Keratinocyte (primary cell): ENCODE measurements around the gene TRAF1. TPM values are rescaled to one million over a fixed set of nuclear protein-coding genes. Genes with fewer than 3 reads are reported as not detected.

Source experiments
- DNase-seq: peaks from one replicate; pipeline ENCODE4 v3.0.0-alpha.2; 2011; ENCODE audit warnings: low read depth, missing footprints, low spot score
- FAIRE-seq: peaks from 2 replicates; lab custom pipeline; 2011; peaks lifted over from hg19 to GRCh38; lab: Jason Lieb, UNC
- H2AFZ ChIP-seq: 2 replicates; pipeline ENCODE4 v1.6.0; 2012; ENCODE audit warnings: low read length, control low read depth, inconsistent platforms; ENCODE audit not compliant: control insufficient read depth
- H3K27ac ChIP-seq: 2 replicates; pipeline ENCODE4 v1.5.1; 2011; ENCODE audit warnings: low read length; ENCODE audit not compliant: control insufficient read depth, insufficient read depth
- H3K27me3 ChIP-seq: 3 replicates; pipeline ENCODE4 v1.6.0; 2011; ENCODE audit warnings: low read length; ENCODE audit not compliant: control insufficient read depth, insufficient read depth; ENCODE audit errors: extremely low read depth
- H3K36me3 ChIP-seq, 2 experiments: 2 replicates in 1 of 2; 3 replicates in 1 of 2; pipeline ENCODE4 v1.5.1; 2011; ENCODE audit warnings: low read length in 2 of 2, mild to moderate bottlenecking in 1 of 2; ENCODE audit not compliant: control insufficient read depth in 2 of 2, insufficient read depth in 2 of 2; ENCODE audit errors: extremely low read depth in 1 of 2
- H3K4me1 ChIP-seq: 3 replicates; pipeline ENCODE4 v1.5.1; 2011; ENCODE audit warnings: low read length; ENCODE audit not compliant: control insufficient read depth, insufficient read depth; ENCODE audit errors: extremely low read depth
- H3K4me2 ChIP-seq: 3 replicates; pipeline ENCODE4 v1.6.0; 2011; ENCODE audit warnings: low read depth, low read length; ENCODE audit not compliant: control insufficient read depth, insufficient read depth; ENCODE audit errors: extremely low read depth
- H3K4me3 ChIP-seq, 3 experiments: fragments of 200-600 bp in 1 of 3; sonication (generic) in 1 of 3; 2 replicates in 2 of 3; 3 replicates in 1 of 3; pipeline ENCODE4 v1.5.1; 2011 to 2016; ENCODE audit warnings: low read length in 3 of 3, mild to moderate bottlenecking in 3 of 3, control low read depth in 2 of 3, inconsistent platforms in 1 of 3, low read depth in 1 of 3, mixed read lengths in 1 of 3, mixed run types in 1 of 3, moderate library complexity in 1 of 3; ENCODE audit not compliant: control insufficient read depth in 2 of 3, insufficient read depth in 2 of 3; ENCODE audit errors: extremely low read depth in 1 of 3
- H3K79me2 ChIP-seq: 2 replicates; pipeline ENCODE4 v1.6.0; 2012; ENCODE audit warnings: low read length; ENCODE audit not compliant: control insufficient read depth, insufficient read depth
- H3K9ac ChIP-seq: 3 replicates; pipeline ENCODE4 v1.6.0; 2011; ENCODE audit warnings: low read length; ENCODE audit not compliant: control insufficient read depth, insufficient read depth; ENCODE audit errors: extremely low read depth
- H3K9me1 ChIP-seq: 3 replicates; pipeline ENCODE4 v1.6.0; 2011; ENCODE audit warnings: low read length; ENCODE audit not compliant: control insufficient read depth, insufficient read depth; ENCODE audit errors: extremely low read depth
- H3K9me3 ChIP-seq: 2 replicates; pipeline ENCODE4 v1.5.1; 2012; ENCODE audit warnings: low read depth, low read length; ENCODE audit not compliant: control insufficient read depth
- H4K20me1 ChIP-seq: 3 replicates; pipeline ENCODE4 v1.6.0; 2011; ENCODE audit warnings: low read length; ENCODE audit not compliant: control insufficient read depth, insufficient read depth; ENCODE audit errors: extremely low read depth
- EZH2 ChIP-seq: IDR thresholded peaks from one replicate; pipeline ENCODE4 v1.6.1; 2012; ENCODE audit warnings: inconsistent platforms, mild to moderate bottlenecking, low read length, moderate library complexity
- dilution Hi-C: fragments of 300-500 bp; cut with MboI; formaldehyde crosslinking; loops from one replicate; pipeline ENCODE4 v1.7.0; 2020; ENCODE audit warnings: low sequenced_read_pairs; ENCODE audit not compliant: extremely low pct_ligation_motif_present
- polyA plus RNA-seq, 5 experiments: library from polyadenylated mRNA; depleted of rRNA in 3 of 5; stranded (reverse) in 3 of 5; stranded (forward) in 1 of 5; unstranded in 1 of 5; fragments of >200 nt; gene quantifications; 1 replicate in 1 of 5; 2 replicates in 3 of 5; 3 replicates in 1 of 5; pipeline versions ENCODE4 v1.2.1 to v1.2.3, GENCODE V29; 2011 to 2012; ENCODE audit warnings: missing spikeins in 2 of 5, low read depth in 1 of 5, low replicate concordance in 1 of 5
- TF ChIP-seq, protein P1 (sequence below), 3 experiments: IDR thresholded peaks in 1 of 3; conservative IDR thresholded peaks in 1 of 3; optimal IDR thresholded peaks in 1 of 3; 2 replicates in 2 of 3; 3 replicates in 1 of 3; pipeline versions ENCODE3 to v1.5.1; 2011; ENCODE audit warnings: low read length in 3 of 3, mild to moderate bottlenecking in 3 of 3, moderate library complexity in 2 of 3, control low read depth in 1 of 3, inconsistent platforms in 1 of 3; ENCODE audit not compliant: insufficient read depth in 2 of 3; ENCODE audit errors: extremely low read depth in 1 of 3

TRAF1 gene
- polyA plus RNA-seq, 1 donor (not counting 4 experiments of a cell fraction or from before 2014, with no cell fraction given), result 1.2 TPM

DNA sequence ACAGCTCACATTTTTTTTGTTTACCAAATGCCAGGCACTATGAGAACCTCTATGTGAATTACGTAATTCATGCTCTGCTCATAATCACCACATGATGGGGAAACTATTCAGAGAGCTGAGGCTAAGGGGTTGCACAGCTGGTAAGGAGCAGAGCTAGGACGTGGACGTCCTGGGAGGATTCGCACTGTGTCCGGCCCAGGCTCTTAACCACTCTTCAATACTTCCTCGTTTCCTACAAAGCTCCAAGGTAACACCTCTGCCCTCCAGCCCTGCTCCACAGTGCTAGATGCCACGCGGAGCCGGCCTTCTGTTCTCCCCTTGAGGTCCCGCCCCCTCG is 58.3 kb downstream of the TRAF1 start:
- Histone ChIP-seq H3K79me2 (no peaks in the 10 kb centered on the region), H3K9me1 (no peaks in the 10 kb centered on the region), H3K27ac (peak overlapping the region; percentile 85), H3K36me3 (peaks cover 1 to 40% of the 10 kb centered on the region in 2 experiments), H2AFZ (peak overlapping the region; percentile 94), H3K9me3 (no peaks in the 10 kb centered on the region), H4K20me1 (no peaks in the 10 kb centered on the region), H3K4me3 (peak overlapping the region in 2 of 3 experiments; percentile 40 to 65), H3K9ac (peak overlapping the region; percentile 69), H3K27me3 (no peaks in the 10 kb centered on the region), H3K4me1 (peaks cover 16% of the 10 kb centered on the region), H3K4me2 (peak overlapping the region; percentile 89)
- dilution Hi-C loops, result no loop called here
- TF ChIP-seq EZH2, result no peak
- TF ChIP-seq, protein P1, sequence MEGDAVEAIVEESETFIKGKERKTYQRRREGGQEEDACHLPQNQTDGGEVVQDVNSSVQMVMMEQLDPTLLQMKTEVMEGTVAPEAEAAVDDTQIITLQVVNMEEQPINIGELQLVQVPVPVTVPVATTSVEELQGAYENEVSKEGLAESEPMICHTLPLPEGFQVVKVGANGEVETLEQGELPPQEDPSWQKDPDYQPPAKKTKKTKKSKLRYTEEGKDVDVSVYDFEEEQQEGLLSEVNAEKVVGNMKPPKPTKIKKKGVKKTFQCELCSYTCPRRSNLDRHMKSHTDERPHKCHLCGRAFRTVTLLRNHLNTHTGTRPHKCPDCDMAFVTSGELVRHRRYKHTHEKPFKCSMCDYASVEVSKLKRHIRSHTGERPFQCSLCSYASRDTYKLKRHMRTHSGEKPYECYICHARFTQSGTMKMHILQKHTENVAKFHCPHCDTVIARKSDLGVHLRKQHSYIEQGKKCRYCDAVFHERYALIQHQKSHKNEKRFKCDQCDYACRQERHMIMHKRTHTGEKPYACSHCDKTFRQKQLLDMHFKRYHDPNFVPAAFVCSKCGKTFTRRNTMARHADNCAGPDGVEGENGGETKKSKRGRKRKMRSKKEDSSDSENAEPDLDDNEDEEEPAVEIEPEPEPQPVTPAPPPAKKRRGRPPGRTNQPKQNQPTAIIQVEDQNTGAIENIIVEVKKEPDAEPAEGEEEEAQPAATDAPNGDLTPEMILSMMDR (optimal IDR thresholded peaks at IDR 0.05 in 1 of 3, IDR thresholded peaks at IDR 0.05 in 1 of 3, conservative IDR thresholded peaks at IDR 0.05 in 1 of 3; ENCODE audit: extremely low read depth in 1 of 3, insufficient read depth in 2 of 3, low read length in 3 of 3), result peak in 1 of 3 experiments; percentile 10
- DNase-seq (no peak), FAIRE-seq (no peak)

DNA sequence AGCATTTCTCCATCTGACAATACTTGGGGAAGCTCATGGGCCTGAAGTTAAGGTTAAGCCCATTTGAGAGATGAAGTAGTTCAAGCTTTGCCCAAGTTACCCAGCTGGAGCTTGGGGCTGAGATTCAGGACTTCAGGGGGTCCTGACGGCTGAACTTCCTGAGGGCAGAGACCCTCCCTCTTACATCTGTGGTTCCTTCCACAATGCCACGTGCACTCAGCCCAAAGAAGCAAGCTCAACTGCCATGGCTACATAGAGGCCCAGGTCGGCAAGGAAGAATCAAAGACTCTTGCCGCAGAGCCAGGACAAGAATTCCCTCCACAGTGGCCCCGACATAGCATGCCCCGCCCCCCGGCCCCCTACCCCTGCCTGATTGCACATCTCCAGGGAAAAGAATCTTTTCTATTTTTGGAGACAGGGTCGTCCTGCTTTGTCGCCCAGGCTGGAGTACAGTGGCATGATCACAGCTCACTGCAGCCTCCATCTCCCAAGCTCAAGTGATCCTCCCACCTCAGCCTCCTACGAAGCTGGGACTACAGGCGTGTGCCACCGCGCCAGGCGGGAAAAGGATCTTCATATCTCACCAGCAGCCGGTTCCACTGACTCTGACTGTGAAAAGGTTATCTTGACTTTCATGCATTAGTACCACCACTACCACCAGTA is 58.8 kb downstream of the TRAF1 start:
- Histone ChIP-seq H3K4me1 (peaks cover 11% of the 10 kb centered on the region), H3K36me3 (peaks cover 1 to 35% of the 10 kb centered on the region in 2 experiments), H3K4me2 (peak overlapping the region; percentile 89), H4K20me1 (no peaks in the 10 kb centered on the region), H3K79me2 (no peaks in the 10 kb centered on the region), H3K9ac (peak overlapping the region; percentile 69), H2AFZ (peak overlapping the region; percentile 94), H3K9me1 (no peaks in the 10 kb centered on the region), H3K27ac (peak overlapping the region; percentile 85), H3K4me3 (peak overlapping the region in 1 of 3 experiments; percentile 65), H3K9me3 (no peaks in the 10 kb centered on the region), H3K27me3 (no peaks in the 10 kb centered on the region)
- no peak for DNase-seq
- no peak for TF ChIP-seq EZH2
- TF ChIP-seq, protein P1 (optimal IDR thresholded peaks at IDR 0.05 in 1 of 3, IDR thresholded peaks at IDR 0.05 in 1 of 3, conservative IDR thresholded peaks at IDR 0.05 in 1 of 3; ENCODE audit: extremely low read depth in 1 of 3, insufficient read depth in 2 of 3, low read length in 3 of 3), result no peak
- FAIRE-seq, result no peak
- dilution Hi-C loops, result no loop called here
